Measurements from ENCODE around the gene FTO.

DNA sequence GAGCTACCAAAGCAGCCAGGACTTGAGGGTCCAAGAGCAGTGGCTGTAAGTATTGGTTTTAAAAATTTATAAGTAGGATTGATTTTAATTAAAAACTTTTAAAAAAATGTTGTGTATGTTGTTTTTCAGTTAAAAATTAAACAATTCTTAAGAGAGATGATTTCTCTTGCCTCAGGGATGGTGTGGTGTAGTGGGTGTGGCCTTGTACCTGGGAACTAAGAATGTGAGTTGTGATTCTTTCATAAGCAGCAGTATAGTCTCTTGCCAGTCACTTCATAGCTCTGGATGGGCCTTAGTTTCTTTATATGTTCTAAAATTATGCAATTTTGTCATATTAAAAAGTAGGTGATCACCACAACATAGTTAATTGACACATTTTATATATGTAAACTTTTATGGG lies 99.5 kb downstream of the FTO start:
- TF ChIP-seq, protein P1, sequence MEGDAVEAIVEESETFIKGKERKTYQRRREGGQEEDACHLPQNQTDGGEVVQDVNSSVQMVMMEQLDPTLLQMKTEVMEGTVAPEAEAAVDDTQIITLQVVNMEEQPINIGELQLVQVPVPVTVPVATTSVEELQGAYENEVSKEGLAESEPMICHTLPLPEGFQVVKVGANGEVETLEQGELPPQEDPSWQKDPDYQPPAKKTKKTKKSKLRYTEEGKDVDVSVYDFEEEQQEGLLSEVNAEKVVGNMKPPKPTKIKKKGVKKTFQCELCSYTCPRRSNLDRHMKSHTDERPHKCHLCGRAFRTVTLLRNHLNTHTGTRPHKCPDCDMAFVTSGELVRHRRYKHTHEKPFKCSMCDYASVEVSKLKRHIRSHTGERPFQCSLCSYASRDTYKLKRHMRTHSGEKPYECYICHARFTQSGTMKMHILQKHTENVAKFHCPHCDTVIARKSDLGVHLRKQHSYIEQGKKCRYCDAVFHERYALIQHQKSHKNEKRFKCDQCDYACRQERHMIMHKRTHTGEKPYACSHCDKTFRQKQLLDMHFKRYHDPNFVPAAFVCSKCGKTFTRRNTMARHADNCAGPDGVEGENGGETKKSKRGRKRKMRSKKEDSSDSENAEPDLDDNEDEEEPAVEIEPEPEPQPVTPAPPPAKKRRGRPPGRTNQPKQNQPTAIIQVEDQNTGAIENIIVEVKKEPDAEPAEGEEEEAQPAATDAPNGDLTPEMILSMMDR (IDR thresholded peaks at IDR 0.05): no peak
- no peak for TF ChIP-seq POLR2A (IDR thresholded peaks at IDR 0.05)

Data from esophagus squamous epithelium (tissue), 4 donors.